Uterus (tissue), 2 donors: Measurements from ENCODE around the gene IL1F10.

Experiments used
- CTCF ChIP-seq, 4 experiments: fragments of 200-600 bp in 2 of 4; fragments of 450-650 bp in 2 of 4; sonication (generic) in 2 of 4; IDR thresholded peaks; one replicate each; pipeline ENCODE4 v1.5.1; 2016 to 2019; ENCODE audit warnings: antibody characterized with exemption in 4 of 4, mild to moderate bottlenecking in 2 of 4, moderate library complexity in 1 of 4
- POLR2A ChIP-seq, 2 donors: fragments of 450-650 bp; IDR thresholded peaks; one replicate each; pipeline ENCODE4 v1.6.1; 2016; ENCODE audit warnings: antibody characterized with exemption in 2 of 2, mild to moderate bottlenecking in 1 of 2, moderate library complexity in 1 of 2

GRCh38 chr2:113018509-113018908 lies 49.3 kb upstream of the IL1F10 start:
- TF ChIP-seq CTCF (IDR thresholded peaks at IDR 0.05) (no peak), POLR2A (IDR thresholded peaks at IDR 0.05) (no peak)
